HG02678 (cell line): Measurements from ENCODE around the gene GPR143.
"Not testable (repeated sequence)": the region's sequence is repeated elsewhere in the genome, so short reads cannot be mapped to it uniquely, and the experiment has no call there.

ENCODE experiments used
- ATAC-seq: cut with Tn5 transposase; IDR thresholded peaks from one replicate; pipeline ENCODE4 v1.9.1; 2021; ENCODE audit warnings: mild to moderate bottlenecking, moderate library complexity; ENCODE audit not compliant: unreplicated experiment

Gene GPR143

GRCh38 chrX:9770319-9770718, 4.7 kb upstream of the GPR143 start:
- no peak for ATAC-seq

DNA sequence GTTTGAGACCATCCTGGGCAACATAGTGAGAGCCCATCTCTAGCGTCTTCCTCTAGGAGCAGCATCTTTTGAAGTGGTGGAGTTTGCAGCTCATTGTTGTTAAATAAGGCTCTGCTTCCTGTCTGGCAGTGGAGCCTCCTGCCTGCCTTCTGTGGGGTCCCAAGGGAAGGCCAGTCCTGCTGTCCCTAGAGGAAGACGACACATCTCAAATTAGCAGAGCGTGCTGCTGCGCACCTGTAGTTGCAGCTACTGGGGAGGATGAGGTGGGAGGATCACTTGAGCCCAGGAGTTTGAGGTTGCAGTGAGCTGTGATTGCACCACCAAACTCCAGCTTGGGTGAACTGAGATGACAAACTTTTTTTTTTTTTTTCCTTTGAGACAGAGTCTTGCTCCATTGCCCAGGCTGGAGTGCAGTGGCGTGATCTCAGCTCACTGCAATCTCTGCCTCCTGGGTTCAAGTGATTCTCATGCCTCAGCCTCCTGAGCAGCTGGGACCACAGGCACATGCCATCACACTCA, 2.7 kb upstream of the GPR143 start:
- not testable (repeated sequence) for ATAC-seq

DNA sequence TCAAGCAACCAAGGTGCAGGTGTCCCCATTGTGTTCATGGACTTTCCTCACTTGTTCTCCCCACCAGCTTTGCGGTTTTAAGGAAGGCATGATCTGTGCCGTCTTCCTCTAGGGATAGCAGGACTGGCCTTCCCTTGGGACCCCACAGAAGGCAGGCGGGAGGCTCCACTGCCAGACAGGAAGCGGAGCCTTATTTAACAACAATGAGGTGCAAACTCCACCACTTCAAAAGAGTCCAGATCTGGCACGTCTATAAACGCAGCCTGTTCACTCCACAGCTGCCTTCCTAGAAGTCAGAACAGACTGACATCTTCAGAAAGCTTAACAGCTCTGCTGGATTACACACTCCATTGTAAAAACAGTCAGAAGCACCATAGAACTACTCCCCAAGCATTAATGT, 1.7 kb upstream of the GPR143 start:
- no peak for ATAC-seq

GRCh38 chrX:9765072-9765736, 443 bp downstream of the GPR143 start:
- no peak for ATAC-seq

DNA sequence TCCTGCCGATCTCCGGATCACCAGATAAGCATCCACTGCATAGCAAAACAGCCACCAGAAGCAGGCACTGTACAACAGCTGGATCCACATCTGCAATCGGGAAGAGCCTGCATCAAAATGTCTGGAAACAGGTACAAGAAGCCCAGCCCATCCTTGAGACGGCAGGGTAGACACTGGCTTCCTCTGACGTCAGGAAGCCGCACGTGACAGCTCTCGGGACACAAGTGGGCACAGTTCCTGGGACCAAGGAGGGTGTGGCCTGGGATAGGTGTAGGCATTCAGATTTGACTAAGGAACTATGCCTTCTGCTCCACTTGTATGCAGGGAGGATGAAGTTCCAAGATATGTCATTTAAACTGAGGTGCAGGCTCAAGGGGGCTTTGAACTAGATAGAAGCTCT, 6.3 kb downstream of the GPR143 start:
- ATAC-seq, result no peak

DNA sequence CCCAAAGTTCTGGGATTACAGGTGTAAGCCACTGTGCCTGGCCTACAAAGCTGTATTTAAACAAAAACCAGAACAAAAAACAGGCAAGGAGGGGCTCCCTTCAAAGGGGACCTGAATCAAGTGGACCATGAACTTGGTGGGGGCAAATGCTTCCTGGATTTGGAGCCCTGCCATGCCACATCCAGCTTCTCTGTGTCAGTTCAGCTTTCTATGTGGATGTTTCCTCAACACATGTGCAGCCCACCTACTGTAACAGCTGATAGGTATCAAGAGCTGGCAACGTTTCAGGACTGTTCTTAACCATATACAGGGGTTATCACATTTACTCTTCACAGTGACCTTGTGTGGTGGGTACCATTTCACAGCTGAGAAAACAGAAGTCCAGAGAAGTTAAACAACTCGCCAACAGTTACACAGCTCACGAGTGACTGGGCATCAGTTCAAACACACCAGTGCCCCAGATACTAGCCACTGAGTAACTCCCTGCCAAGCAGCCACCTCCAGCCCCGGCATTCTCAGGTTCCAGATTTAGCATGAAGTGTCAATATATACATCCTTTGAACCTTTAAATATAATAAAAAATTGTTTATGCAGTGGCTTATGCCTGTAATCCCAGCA, 7.5 kb downstream of the GPR143 start:
- no peak for ATAC-seq

DNA sequence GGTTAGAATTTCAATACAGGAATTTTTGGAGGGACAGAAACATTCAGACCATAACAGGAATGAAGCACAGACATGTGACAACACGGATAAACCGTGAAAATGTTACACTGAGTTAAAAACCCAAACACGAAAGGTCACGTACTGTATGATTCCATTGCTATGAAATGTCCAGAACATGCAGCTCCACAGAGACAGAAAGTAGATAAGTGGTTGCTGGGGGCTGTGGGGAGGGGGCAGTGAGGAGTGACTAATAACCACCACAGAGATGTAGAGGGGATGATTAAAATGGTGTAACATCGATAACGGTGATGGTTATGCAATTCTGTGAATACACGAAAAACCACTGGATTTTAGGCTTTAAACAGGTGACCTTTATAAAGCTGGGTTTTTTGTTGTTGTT, 8.3 kb downstream of the GPR143 start:
- ATAC-seq, result no peak

GRCh38 chrX:9749146-9749692, 16.4 kb downstream of the GPR143 start:
- ATAC-seq, result no peak

- no peak for ATAC-seq
Observed at GRCh38 chrX:9747644-9748043, 18.0 kb downstream of the GPR143 start.

DNA sequence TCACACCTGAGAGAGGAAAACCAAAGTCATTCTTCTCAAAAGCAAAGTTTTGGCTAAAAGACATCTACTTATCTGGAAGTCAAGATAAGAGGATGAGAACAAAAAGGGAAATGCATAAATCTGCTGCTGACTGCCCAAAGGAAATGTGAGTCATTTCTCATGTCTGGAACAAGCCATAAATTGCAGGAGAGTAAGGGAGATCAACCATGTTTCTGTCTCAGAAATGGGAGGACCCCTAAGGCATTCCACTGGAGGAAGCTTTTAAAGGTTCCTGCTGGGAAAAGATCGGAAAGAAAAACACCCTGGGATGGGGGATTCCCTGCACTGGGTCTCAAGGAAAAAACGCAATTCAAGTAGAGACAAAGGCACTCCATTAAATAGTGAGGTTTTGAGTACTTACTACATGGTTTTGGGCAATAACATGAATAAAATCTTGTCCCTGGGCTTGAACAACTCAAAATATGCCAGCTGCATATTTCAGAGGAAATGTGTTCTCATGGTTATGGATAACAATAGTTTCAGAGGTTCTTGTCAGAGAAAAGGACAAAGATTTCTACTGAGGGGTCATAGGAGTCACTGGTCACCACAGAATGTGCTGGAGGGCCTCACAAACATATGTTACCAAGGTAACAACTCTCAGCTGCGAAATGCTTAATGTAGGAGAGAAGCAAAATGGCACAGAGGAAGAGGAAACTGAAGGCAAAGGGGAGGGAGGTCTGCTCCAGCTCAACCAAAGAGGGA, 19.3 kb downstream of the GPR143 start:
- no peak for ATAC-seq

DNA sequence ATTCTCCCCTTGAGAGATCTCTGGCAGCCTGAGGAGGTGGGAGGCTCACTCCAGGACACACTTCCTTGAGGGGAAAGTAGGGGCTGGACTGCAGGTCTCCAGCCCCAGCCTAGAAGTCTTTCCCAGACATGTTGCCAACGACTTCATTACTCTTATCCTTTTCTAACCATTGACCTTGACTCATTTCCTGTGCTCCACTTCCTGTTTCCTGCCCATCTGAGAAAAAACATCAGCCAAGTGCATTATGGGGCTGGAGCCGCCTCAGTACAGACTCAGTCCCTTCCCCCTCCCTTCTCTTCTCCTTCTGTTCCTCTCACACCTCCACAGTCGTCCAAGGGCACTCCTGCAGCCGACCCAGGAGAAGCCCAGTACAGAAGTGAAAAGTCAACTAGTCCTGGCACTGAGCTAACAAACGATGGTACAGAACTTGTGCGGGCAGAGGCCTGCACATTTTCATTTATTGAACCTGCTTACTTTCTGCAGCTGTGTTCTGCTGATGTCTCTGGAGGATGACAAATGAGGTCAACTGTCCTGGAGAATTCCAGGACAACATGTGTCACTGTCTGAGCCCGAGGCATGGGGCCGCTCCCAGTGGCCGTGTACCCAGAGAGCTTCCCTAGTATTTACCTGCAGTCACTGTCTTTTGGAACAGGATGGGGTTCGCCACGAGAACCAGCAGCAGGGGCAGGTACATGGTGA, 20.1 kb downstream of the GPR143 start:
- ATAC-seq, result no peak

DNA sequence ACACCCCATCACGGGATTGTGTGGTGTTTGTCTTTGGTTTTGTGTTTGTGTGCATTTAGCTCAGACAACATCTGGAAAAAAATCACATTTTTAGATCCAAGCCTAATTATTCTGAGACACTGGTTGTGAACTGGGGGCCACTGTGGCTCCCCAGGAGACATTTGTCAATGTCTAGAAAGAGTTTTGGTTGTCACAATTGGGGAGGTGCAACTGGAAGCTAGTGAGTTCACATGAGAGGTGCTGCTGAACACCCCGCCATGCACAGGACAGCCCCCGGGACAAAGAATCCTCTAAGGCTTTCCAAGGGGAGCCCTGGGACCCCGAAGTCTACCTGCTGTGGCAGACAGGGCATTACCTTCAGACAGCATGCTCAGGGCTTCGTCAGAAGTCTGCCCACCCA, 26.5 kb downstream of the GPR143 start:
- ATAC-seq, result no peak

GRCh38 chrX:9738151-9738550, 27.5 kb downstream of the GPR143 start:
- no peak for ATAC-seq

DNA sequence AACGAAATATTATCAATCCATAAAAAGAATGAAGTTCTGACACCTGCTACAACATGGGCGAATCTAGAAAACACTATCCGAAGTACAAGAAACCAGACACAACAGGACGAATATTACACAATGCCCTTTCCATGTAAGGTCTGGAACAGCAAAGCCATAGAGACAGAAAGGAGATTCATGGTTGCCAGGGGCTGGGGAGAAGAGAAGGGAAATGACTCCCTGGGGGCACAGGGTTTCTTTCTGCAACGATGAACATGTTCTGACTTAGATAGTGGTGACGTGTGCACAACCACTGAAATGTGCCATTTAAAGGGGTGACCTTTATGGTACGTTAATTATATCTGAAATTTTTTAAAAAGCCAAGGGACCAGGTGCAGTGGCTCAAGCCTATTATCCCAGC, 28.3 kb downstream of the GPR143 start:
- no peak for ATAC-seq

GRCh38 chrX:9730752-9731151, 34.9 kb downstream of the GPR143 start:
- no peak for ATAC-seq

DNA sequence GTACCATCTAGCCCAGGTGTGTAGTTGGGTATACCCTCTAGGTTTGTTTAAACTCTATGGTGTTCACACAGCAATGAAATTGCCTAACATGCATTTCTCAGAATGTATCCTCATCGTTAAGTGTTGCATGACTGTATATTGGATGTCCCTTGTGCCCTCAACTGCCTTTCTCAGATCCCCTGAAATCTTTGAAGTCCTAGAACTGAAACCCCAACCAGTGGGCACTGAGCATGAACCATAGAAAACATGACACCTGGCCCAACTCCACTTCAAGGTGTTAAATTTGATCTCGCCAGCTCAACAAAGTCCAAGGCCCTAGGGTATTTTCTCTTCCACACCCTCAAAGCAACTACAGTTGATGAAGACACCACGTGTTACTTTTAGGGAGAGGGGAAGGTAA, 35.6 kb downstream of the GPR143 start:
- ATAC-seq, result no peak

- no peak for ATAC-seq
Observed at GRCh38 chrX:9729171-9729885, 36.3 kb downstream of the GPR143 start.

DNA sequence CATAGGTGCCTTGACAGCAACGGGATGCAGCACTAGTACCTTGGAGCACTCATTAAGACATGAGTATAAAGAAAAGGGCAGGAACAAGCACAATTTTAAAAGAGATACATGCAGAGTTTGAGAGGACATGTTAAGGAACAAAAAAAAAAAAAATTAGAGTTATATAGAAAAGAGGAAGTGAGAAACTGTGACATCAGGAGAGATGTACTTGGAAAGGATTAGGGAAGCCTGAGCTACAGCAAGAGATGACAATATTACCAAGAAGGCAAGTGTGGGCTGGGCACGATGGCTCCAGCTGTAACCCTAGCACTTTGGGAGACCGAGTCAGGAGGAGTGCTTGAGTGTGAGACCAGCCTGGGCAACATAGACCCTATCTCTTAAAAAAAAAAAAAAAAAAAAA, 37.4 kb downstream of the GPR143 start:
- ATAC-seq, result no peak

DNA sequence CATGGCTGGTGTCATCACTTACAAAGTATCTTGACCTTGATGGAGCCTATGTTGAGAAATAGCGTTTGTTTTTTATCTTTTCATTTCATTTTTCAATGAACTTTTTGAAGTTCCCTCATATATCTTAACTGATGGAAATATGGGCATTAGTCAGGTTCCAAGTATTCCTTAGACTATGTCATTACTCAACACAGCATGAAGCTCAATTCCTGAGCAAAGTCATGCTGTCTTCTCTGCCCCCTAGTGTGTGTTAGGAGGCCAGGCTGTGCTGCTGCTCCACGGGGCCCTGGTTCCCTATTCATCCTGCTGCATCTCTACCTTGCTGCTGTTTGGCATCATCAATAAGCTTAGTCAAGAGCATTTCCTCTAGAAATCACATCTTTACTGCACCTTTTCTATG, 40.9 kb downstream of the GPR143 start:
- ATAC-seq, result no peak

DNA sequence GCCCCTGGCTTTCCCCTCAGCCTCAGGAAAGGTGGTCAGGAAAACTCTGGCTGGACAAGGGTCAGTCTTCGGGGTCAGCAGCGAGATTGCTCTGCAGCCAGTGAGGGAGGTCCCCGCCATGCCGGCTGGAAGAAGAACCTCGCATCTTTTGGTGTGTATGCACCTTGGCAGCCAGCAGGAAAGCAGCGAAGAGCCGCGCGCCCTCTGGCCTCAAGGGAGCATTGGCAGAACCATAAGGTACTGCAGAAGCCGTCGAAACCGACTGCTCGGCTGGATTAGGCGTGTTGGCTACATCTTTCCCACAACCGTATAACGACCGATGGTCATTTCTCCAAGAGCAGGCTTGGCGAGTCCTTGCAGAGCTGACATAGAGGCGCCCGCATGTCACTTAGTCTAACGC, 48.3 kb downstream of the GPR143 start:
- no peak for ATAC-seq

- no peak for ATAC-seq
Observed at GRCh38 chrX:9710332-9710731, 55.3 kb downstream of the GPR143 start.
